ELR (cell line): ENCODE measurements around the gene OR6K6.

Source experiments
- DNase-seq: peaks from one replicate; pipeline ENCODE4 v3.0.0-alpha.2; 2015; ENCODE audit warnings: low read depth

Gene OR6K6

GRCh38 chr1:158803678-158804077, 49.2 kb downstream of the OR6K6 start:
- DNase-seq = no peak
